ENCODE results near the gene SPRR2D.
"Not testable (repeated sequence)": the region's sequence is repeated elsewhere in the genome, so short reads cannot be mapped to it uniquely, and the experiment has no call there.

SPRR2D gene

GRCh38 chr1:153021829-153022228 is 19.1 kb downstream of the SPRR2D start:
- not testable (repeated sequence) for H3K4ac ChIP-seq (ENCODE audit: low read length); H4K91ac ChIP-seq (ENCODE audit: low read depth, low read length, poor library complexity); H3K27ac ChIP-seq (replicated peaks; ENCODE audit: low read length); H3K4me1 ChIP-seq (ENCODE audit: control insufficient read depth in 2 of 2, insufficient read depth in 1 of 2, low read depth in 1 of 2, low read length in 2 of 2); H2BK15ac ChIP-seq (ENCODE audit: low read length); H3K27me3 ChIP-seq (ENCODE audit: control insufficient read depth in 3 of 3, insufficient read depth in 3 of 3, low read depth in 1 of 3, low read length in 3 of 3); H2AFZ ChIP-seq (ENCODE audit: low read length); H2BK120ac ChIP-seq (ENCODE audit: low read depth, low read length); DNase-seq (ENCODE audit: low spot score); H3K9me3 ChIP-seq (replicated peaks in 1 of 2; ENCODE audit: control insufficient read depth in 2 of 2, insufficient read depth in 1 of 2, low read depth in 1 of 2, low read length in 2 of 2); H3K4me2 ChIP-seq (ENCODE audit: insufficient read depth, low read length, poor library complexity, severe bottlenecking); H3K4me3 ChIP-seq (ENCODE audit: low read length in 2 of 2); H3K36me3 ChIP-seq (replicated peaks in 1 of 2; ENCODE audit: control insufficient read depth in 2 of 2, insufficient read depth in 2 of 2, low read length in 2 of 2); H2BK12ac ChIP-seq (ENCODE audit: low read length); H3K14ac ChIP-seq (ENCODE audit: low read length); H3K23ac ChIP-seq (ENCODE audit: low read depth, low read length, poor library complexity); H2BK5ac ChIP-seq (ENCODE audit: low read length); H3K18ac ChIP-seq (ENCODE audit: low read length); H2AK5ac ChIP-seq (ENCODE audit: low read depth, low read length); H4K8ac ChIP-seq (ENCODE audit: low read depth, low read length); H3K79me1 ChIP-seq (ENCODE audit: low read depth, low read length); H3K9ac ChIP-seq (ENCODE audit: low read depth, low read length, poor library complexity)
- WGBS, 2 donors (ENCODE audit: extremely low coverage in 2 of 2, insufficient read length in 2 of 2, insufficient replicate concordance in 1 of 2): no CpG with 5 or more reads among the region's 2 CpGs

GRCh38 chr1:153011235-153011758 is 29.6 kb downstream of the SPRR2D start:
- H3K27ac ChIP-seq (replicated peaks; ENCODE audit: low read length); H2BK5ac ChIP-seq (ENCODE audit: low read length); H3K9ac ChIP-seq (ENCODE audit: low read depth, low read length, poor library complexity); H2AK5ac ChIP-seq (ENCODE audit: low read depth, low read length); H2BK15ac ChIP-seq (ENCODE audit: low read length); H2BK120ac ChIP-seq (ENCODE audit: low read depth, low read length); H3K4me3 ChIP-seq (ENCODE audit: low read length in 2 of 2); H2BK12ac ChIP-seq (ENCODE audit: low read length); H3K14ac ChIP-seq (ENCODE audit: low read length); H3K4me2 ChIP-seq (ENCODE audit: insufficient read depth, low read length, poor library complexity, severe bottlenecking); H3K27me3 ChIP-seq (ENCODE audit: control insufficient read depth in 3 of 3, insufficient read depth in 3 of 3, low read depth in 1 of 3, low read length in 3 of 3); H4K8ac ChIP-seq (ENCODE audit: low read depth, low read length); H3K36me3 ChIP-seq (replicated peaks in 1 of 2; ENCODE audit: control insufficient read depth in 2 of 2, insufficient read depth in 2 of 2, low read length in 2 of 2); DNase-seq (ENCODE audit: low spot score); H3K4ac ChIP-seq (ENCODE audit: low read length); H3K9me3 ChIP-seq (replicated peaks in 1 of 2; ENCODE audit: control insufficient read depth in 2 of 2, insufficient read depth in 1 of 2, low read depth in 1 of 2, low read length in 2 of 2); H2AFZ ChIP-seq (ENCODE audit: low read length); H3K4me1 ChIP-seq (ENCODE audit: control insufficient read depth in 2 of 2, insufficient read depth in 1 of 2, low read depth in 1 of 2, low read length in 2 of 2); H4K91ac ChIP-seq (ENCODE audit: low read depth, low read length, poor library complexity); H3K18ac ChIP-seq (ENCODE audit: low read length); H3K23ac ChIP-seq (ENCODE audit: low read depth, low read length, poor library complexity); H3K79me1 ChIP-seq (ENCODE audit: low read depth, low read length): not testable (repeated sequence)
- no CpG with 5 or more reads among the region's 8 CpGs for WGBS, 2 donors (ENCODE audit: extremely low coverage in 2 of 2, insufficient read length in 2 of 2, insufficient replicate concordance in 1 of 2)

DNA sequence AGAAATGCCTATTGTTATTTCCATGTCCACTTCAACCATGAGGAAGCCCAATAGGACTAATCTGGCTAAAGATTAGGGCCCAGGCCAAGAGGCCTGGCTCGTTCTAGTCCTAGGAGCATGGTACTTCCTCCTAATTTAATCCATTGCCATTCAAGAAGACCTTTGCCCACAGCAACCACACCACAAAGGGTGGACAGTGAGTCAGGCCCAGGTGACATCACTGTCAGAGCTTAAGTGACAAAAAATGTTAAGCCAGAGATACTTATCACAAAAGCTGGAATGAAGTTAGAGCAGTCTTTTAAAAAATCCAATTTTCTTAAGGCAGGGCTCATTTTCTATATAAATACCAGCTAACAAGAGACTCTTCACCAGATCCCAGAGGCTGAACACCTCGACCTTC is 39.5 kb downstream of the SPRR2D start, which contains the start of gene SPRR3:
TSS of gene SPRR3 (plus strand) at position 368 of the 400 bp plus-strand sequence. CDS start 1,272 bp downstream, outside the sequence.
- Histone ChIP-seq H3K27ac (replicated peaks; ENCODE audit: low read length) (no peak within 1 kb of the TSS), H3K14ac (ENCODE audit: low read length) (no peak within 1 kb of the TSS), H4K8ac (ENCODE audit: low read depth, low read length) (no peak within 1 kb of the TSS), H3K79me1 (ENCODE audit: low read depth, low read length) (no peaks in the 10 kb centered on the region), H2AFZ (ENCODE audit: low read length) (no peak within 1 kb of the TSS), H3K36me3 (replicated peaks in 1 of 2; ENCODE audit: control insufficient read depth in 2 of 2, insufficient read depth in 2 of 2, low read length in 2 of 2) (no peaks in the 10 kb centered on the region), H3K4me2 (ENCODE audit: insufficient read depth, low read length, poor library complexity, severe bottlenecking) (no peak within 1 kb of the TSS), H3K9me3 (replicated peaks in 1 of 2; ENCODE audit: control insufficient read depth in 2 of 2, insufficient read depth in 1 of 2, low read depth in 1 of 2, low read length in 2 of 2) (no peaks in the 10 kb centered on the region), H3K4me3 (ENCODE audit: low read length in 2 of 2) (no peak within 1 kb of the TSS), H3K27me3 (ENCODE audit: control insufficient read depth in 3 of 3, insufficient read depth in 3 of 3, low read depth in 1 of 3, low read length in 3 of 3) (no peaks in the 10 kb centered on the region), H2BK12ac (ENCODE audit: low read length) (no peak within 1 kb of the TSS), H3K4me1 (ENCODE audit: control insufficient read depth in 2 of 2, insufficient read depth in 1 of 2, low read depth in 1 of 2, low read length in 2 of 2) (peaks cover 0 to 5% of the 10 kb centered on the region in 2 donors), H4K91ac (ENCODE audit: low read depth, low read length, poor library complexity) (no peak within 1 kb of the TSS), H2BK120ac (ENCODE audit: low read depth, low read length) (no peak within 1 kb of the TSS), H2BK5ac (ENCODE audit: low read length) (no peak within 1 kb of the TSS), H3K23ac (ENCODE audit: low read depth, low read length, poor library complexity) (no peak within 1 kb of the TSS), H3K18ac (ENCODE audit: low read length) (no peak within 1 kb of the TSS), H2AK5ac (ENCODE audit: low read depth, low read length) (no peak within 1 kb of the TSS), H3K4ac (ENCODE audit: low read length) (no peak within 1 kb of the TSS), H2BK15ac (ENCODE audit: low read length) (no peak within 1 kb of the TSS), H3K9ac (ENCODE audit: low read depth, low read length, poor library complexity) (no peak within 1 kb of the TSS)
- DNase-seq (ENCODE audit: low spot score): no peak
- no CpG with 5 or more reads among the region's 2 CpGs for WGBS, 2 donors (ENCODE audit: extremely low coverage in 2 of 2, insufficient read length in 2 of 2, insufficient replicate concordance in 1 of 2)

DNA sequence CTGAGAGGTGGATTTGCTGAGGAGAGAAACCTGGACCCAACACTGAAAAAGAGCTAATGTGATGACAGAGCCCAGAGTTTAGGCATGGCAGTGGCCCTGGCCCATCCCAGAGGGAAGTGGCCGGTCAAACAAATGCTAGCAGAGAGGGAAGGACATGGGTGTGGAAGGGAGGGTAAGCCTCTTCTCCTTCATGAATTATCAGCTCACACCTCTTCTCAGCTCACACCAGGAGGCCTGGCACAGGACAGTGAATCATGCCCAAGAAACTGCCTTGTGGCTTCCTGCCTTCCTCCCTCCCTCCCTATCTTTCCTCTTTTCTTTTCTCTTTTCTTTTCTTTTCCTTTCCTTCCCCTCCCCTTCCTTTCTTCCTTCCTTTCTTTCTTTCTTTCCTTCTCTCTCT is 40.6 kb downstream of the SPRR2D start:
- no peaks in the 10 kb centered on the region for H3K79me1 ChIP-seq (ENCODE audit: low read depth, low read length)
- H3K36me3 ChIP-seq (replicated peaks in 1 of 2; ENCODE audit: control insufficient read depth in 2 of 2, insufficient read depth in 2 of 2, low read length in 2 of 2): no peaks in the 10 kb centered on the region

More for the DNA sequence above, 40.6 kb downstream of the SPRR2D start:
- H3K4me3 ChIP-seq (ENCODE audit: low read length in 2 of 2): no peak overlapping the region
- H3K4me2 ChIP-seq (ENCODE audit: insufficient read depth, low read length, poor library complexity, severe bottlenecking): no peak overlapping the region
- no peak overlapping the region for H4K8ac ChIP-seq (ENCODE audit: low read depth, low read length)
- H3K9ac ChIP-seq (ENCODE audit: low read depth, low read length, poor library complexity): no peak overlapping the region
- H2BK5ac ChIP-seq (ENCODE audit: low read length): no peak overlapping the region
- H2BK12ac ChIP-seq (ENCODE audit: low read length): no peak overlapping the region
- no peak overlapping the region for H2BK120ac ChIP-seq (ENCODE audit: low read depth, low read length)
- H3K27ac ChIP-seq (replicated peaks; ENCODE audit: low read length): no peak overlapping the region
- H3K27me3 ChIP-seq (ENCODE audit: control insufficient read depth in 3 of 3, insufficient read depth in 3 of 3, low read depth in 1 of 3, low read length in 3 of 3): no peaks in the 10 kb centered on the region
- no peaks in the 10 kb centered on the region for H3K9me3 ChIP-seq (replicated peaks in 1 of 2; ENCODE audit: control insufficient read depth in 2 of 2, insufficient read depth in 1 of 2, low read depth in 1 of 2, low read length in 2 of 2)
- WGBS, 2 donors (ENCODE audit: extremely low coverage in 2 of 2, insufficient read length in 2 of 2, insufficient replicate concordance in 1 of 2): no CpG with 5 or more reads among the region's 1 CpG
- no peak overlapping the region for H3K14ac ChIP-seq (ENCODE audit: low read length)
- no peak overlapping the region for H4K91ac ChIP-seq (ENCODE audit: low read depth, low read length, poor library complexity)
- peaks cover 0 to 6% of the 10 kb centered on the region in 2 donors for H3K4me1 ChIP-seq (ENCODE audit: control insufficient read depth in 2 of 2, insufficient read depth in 1 of 2, low read depth in 1 of 2, low read length in 2 of 2)
- no peak overlapping the region for H3K4ac ChIP-seq (ENCODE audit: low read length)
- H2BK15ac ChIP-seq (ENCODE audit: low read length): no peak overlapping the region
- no peak overlapping the region for H3K23ac ChIP-seq (ENCODE audit: low read depth, low read length, poor library complexity)
- H2AFZ ChIP-seq (ENCODE audit: low read length): no peak overlapping the region
- no peak for DNase-seq (ENCODE audit: low spot score)
- H2AK5ac ChIP-seq (ENCODE audit: low read depth, low read length): no peak overlapping the region
- H3K18ac ChIP-seq (ENCODE audit: low read length): peak overlapping the region; percentile 30
